Upper lobe of left lung (tissue), 4 donors: ENCODE data around the gene GPR180.

Experiments
- EP300 ChIP-seq, 4 donors: sonication (generic); formaldehyde crosslinking; IDR thresholded peaks; one replicate each; pipeline ENCODE4 v1.5.1; 2017; ENCODE audit warnings: antibody characterized with exemption in 4 of 4, control low read depth in 2 of 4
- POLR2A ChIP-seq, 4 donors: fragments of 450-650 bp; IDR thresholded peaks; one replicate each; pipeline ENCODE4 v1.5.1; 2016 to 2017; ENCODE audit warnings: antibody characterized with exemption in 4 of 4, mild to moderate bottlenecking in 2 of 4
- POLR2AphosphoS5 ChIP-seq, 2 donors: sonication (generic); formaldehyde crosslinking; IDR thresholded peaks; one replicate each; pipeline ENCODE4 v1.5.1; 2017; ENCODE audit warnings: antibody characterized with exemption in 2 of 2
- TF ChIP-seq, protein P1 (sequence below), 6 experiments: fragments of 450-650 bp in 4 of 6; fragments of 200-600 bp in 2 of 6; sonication (generic) in 2 of 6; IDR thresholded peaks; one replicate each; pipeline ENCODE4 v1.5.1; 2016 to 2019; ENCODE audit warnings: antibody characterized with exemption in 6 of 6

- no peak for TF ChIP-seq POLR2A (IDR thresholded peaks at IDR 0.05)
- TF ChIP-seq, protein P1, sequence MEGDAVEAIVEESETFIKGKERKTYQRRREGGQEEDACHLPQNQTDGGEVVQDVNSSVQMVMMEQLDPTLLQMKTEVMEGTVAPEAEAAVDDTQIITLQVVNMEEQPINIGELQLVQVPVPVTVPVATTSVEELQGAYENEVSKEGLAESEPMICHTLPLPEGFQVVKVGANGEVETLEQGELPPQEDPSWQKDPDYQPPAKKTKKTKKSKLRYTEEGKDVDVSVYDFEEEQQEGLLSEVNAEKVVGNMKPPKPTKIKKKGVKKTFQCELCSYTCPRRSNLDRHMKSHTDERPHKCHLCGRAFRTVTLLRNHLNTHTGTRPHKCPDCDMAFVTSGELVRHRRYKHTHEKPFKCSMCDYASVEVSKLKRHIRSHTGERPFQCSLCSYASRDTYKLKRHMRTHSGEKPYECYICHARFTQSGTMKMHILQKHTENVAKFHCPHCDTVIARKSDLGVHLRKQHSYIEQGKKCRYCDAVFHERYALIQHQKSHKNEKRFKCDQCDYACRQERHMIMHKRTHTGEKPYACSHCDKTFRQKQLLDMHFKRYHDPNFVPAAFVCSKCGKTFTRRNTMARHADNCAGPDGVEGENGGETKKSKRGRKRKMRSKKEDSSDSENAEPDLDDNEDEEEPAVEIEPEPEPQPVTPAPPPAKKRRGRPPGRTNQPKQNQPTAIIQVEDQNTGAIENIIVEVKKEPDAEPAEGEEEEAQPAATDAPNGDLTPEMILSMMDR (IDR thresholded peaks at IDR 0.05), result no peak
- TF ChIP-seq POLR2AphosphoS5 (IDR thresholded peaks at IDR 0.05), result no peak
- TF ChIP-seq EP300 (IDR thresholded peaks at IDR 0.05), result no peak
Measured at GRCh38 chr13:94646904-94647303, 45.2 kb downstream of the GPR180 start.
